GM23248 (cell line): ENCODE data around the gene WEE1. TPM values are rescaled to one million over a fixed set of nuclear protein-coding genes. Genes with fewer than 3 reads are reported as not detected.
A peak's percentile ranks its signal among the peaks of the same experiment; 100 is the strongest.

Experiments
- DNase-seq: peaks from one replicate; pipeline ENCODE4 v3.0.0-alpha.2; 2015
- H2AFZ ChIP-seq: fragments of 200-600 bp; sonication (generic); 2 replicates; pipeline ENCODE4 v1.6.1; 2016; ENCODE audit warnings: antibody characterized with exemption
- H3F3A ChIP-seq: fragments of 200-600 bp; sonication (generic); 2 replicates; pipeline ENCODE4 v1.6.1; 2016; ENCODE audit warnings: mild to moderate bottlenecking, antibody characterized with exemption, mixed run types; ENCODE audit not compliant: insufficient read depth
- H3K27ac ChIP-seq: fragments of 200-600 bp; sonication (generic); 2 replicates; pipeline ENCODE4 v1.5.1; 2016; ENCODE audit warnings: mild to moderate bottlenecking
- H3K27me3 ChIP-seq: fragments of 200-600 bp; sonication (generic); replicated peaks from 2 replicates; pipeline ENCODE4 v1.6.1; 2016; ENCODE audit warnings: mild to moderate bottlenecking; ENCODE audit not compliant: insufficient read depth
- H3K36me3 ChIP-seq: fragments of 200-600 bp; sonication (generic); 2 replicates; pipeline ENCODE4 v1.6.1; 2016; ENCODE audit warnings: low read depth, mild to moderate bottlenecking
- H3K4me1 ChIP-seq: fragments of 200-600 bp; sonication (generic); 2 replicates; pipeline ENCODE4 v1.6.1; 2016; ENCODE audit warnings: mild to moderate bottlenecking; ENCODE audit not compliant: insufficient read depth
- H3K4me2 ChIP-seq: fragments of 200-600 bp; sonication (generic); one replicate; pipeline ENCODE4 v1.6.1; 2016; ENCODE audit warnings: mild to moderate bottlenecking; ENCODE audit not compliant: unreplicated experiment
- H3K4me3 ChIP-seq: fragments of 200-600 bp; sonication (generic); 2 replicates; pipeline ENCODE4 v1.5.1; 2016; ENCODE audit warnings: mild to moderate bottlenecking
- H3K79me2 ChIP-seq: fragments of 200-600 bp; sonication (generic); 2 replicates; pipeline ENCODE4 v1.6.1; 2016; ENCODE audit warnings: mild to moderate bottlenecking; ENCODE audit not compliant: insufficient read depth
- H3K9ac ChIP-seq: fragments of 200-600 bp; sonication (generic); 2 replicates; pipeline ENCODE4 v1.6.1; 2016; ENCODE audit warnings: mild to moderate bottlenecking
- H3K9me2 ChIP-seq: fragments of 200-600 bp; sonication (generic); 2 replicates; pipeline ENCODE4 v1.6.1; 2016; ENCODE audit warnings: mixed run types, mild to moderate bottlenecking, moderate library complexity; ENCODE audit not compliant: insufficient read depth
- H3K9me3 ChIP-seq: fragments of 200-600 bp; sonication (generic); one replicate; pipeline ENCODE4 v1.6.1; 2017; ENCODE audit warnings: low read depth
- H4K20me1 ChIP-seq: fragments of 200-600 bp; sonication (generic); 2 replicates; pipeline ENCODE4 v1.6.0; 2016; ENCODE audit not compliant: insufficient read depth
- EZH2 ChIP-seq: fragments of 200-600 bp; sonication (generic); IDR thresholded peaks from 2 replicates; pipeline ENCODE4 v1.6.1; 2018; ENCODE audit warnings: antibody characterized with exemption, mild to moderate bottlenecking; ENCODE audit not compliant: insufficient read depth, poor library complexity, severe bottlenecking
- EZH2phosphoT487 ChIP-seq: fragments of 200-600 bp; sonication (generic); IDR thresholded peaks from 2 replicates; pipeline ENCODE4 v1.6.1; 2018; ENCODE audit warnings: antibody characterized with exemption, moderate library complexity, mild to moderate bottlenecking, low read depth; ENCODE audit not compliant: insufficient read depth
- WGBS, 2 experiments: methylation state at CpG; one replicate each; pipeline ENCODE4 v1.1.6; 2015 to 2017; ENCODE audit warnings: low lambda C conversion rate in 2 of 2, low coverage in 1 of 2; ENCODE audit errors: missing lambda C conversion rate in 2 of 2; 5-methylcytosine and 5-hydroxymethylcytosine counted together
- in situ Hi-C: fragments of 300-500 bp; cut with MboI; formaldehyde crosslinking; loops from 2 replicates; pipeline ENCODE4 v1.15.0; 2020
- polyA plus RNA-seq: library from polyadenylated mRNA; unstranded; fragments of >200 nt; fragmentation: Nextera tagmentation; extraction: Ambion mirVana; gene quantifications from 2 replicates; pipeline ENCODE4 v1.2.1, GENCODE V29; 2016
- total RNA-seq: library from RNA; depleted of rRNA; stranded (reverse); fragments of >200 nt; shearing (Covaris generic); gene quantifications from 2 replicates; pipeline ENCODE4 v1.2.3, GENCODE V29; 2014

Gene WEE1
- total and polyA plus RNA-seq, 2 experiments from 2014 or later = 13.1 to 35.2 TPM

GRCh38 chr11:9609002-9609759 lies 35.7 kb downstream of the WEE1 start:
- WGBS, 2 experiments = 85 to 89% methylated on average over 7 of the region's 7 CpGs
- TF ChIP-seq EZH2phosphoT487 (no peak), EZH2 (no peak)
- H2AFZ ChIP-seq = no peak overlapping the region
- H3K36me3 ChIP-seq = no peaks in the 10 kb centered on the region
- no peaks in the 10 kb centered on the region for H3K79me2 ChIP-seq
- H3K4me3 ChIP-seq = no peak overlapping the region
- no peaks in the 10 kb centered on the region for H3K9me3 ChIP-seq
- DNase-seq = no peak
- peaks cover 18% of the 10 kb centered on the region for H3K4me1 ChIP-seq
- H3K27me3 ChIP-seq = no peaks in the 10 kb centered on the region
- no peaks in the 10 kb centered on the region for H3K9me2 ChIP-seq
- H4K20me1 ChIP-seq = no peaks in the 10 kb centered on the region
- H3K4me2 ChIP-seq = no peak overlapping the region
- H3F3A ChIP-seq = peaks cover 10% of the 10 kb centered on the region; the same call in 1 of the 2 replicates
- H3K9ac ChIP-seq = no peak overlapping the region
- no peak overlapping the region for H3K27ac ChIP-seq
- in situ Hi-C loops = no loop called here

DNA sequence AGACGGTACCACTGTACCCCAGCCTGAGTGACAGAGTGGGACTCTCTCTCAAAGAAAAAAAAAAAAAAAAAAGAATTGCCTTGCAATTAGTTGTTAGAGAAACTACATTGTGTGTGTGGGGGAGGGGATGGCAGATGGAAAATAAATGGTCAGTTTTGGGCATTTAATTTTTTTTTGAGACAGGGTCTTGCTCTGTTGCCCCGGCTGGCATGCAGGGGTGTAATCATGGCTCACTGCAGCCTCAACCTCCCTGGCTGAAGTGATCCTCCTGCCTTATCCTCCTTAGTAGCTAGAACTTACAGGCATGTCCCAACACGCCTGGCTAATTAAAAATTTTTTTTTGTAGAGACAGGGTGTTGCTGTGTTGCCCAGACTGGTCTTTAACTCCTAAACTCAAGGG lies 36.4 kb downstream of the WEE1 start:
- peaks cover 17% of the 10 kb centered on the region for H3F3A ChIP-seq
- H3K9me2 ChIP-seq = no peaks in the 10 kb centered on the region
- no peaks in the 10 kb centered on the region for H3K9me3 ChIP-seq
- in situ Hi-C loops = loop anchor here (10.0 kb wide), 1 partner anchor 85 kb away; no protein-coding TSS in a partner anchor
- DNase-seq = no peak
- H3K27me3 ChIP-seq = no peaks in the 10 kb centered on the region
- H3K79me2 ChIP-seq = no peaks in the 10 kb centered on the region
- 87 to 89% methylated on average over 3 of the region's 3 CpGs for WGBS, 2 experiments
- no peak overlapping the region for H2AFZ ChIP-seq
- no peak overlapping the region for H3K9ac ChIP-seq
- no peak overlapping the region for H3K4me2 ChIP-seq
- H3K4me3 ChIP-seq = no peak overlapping the region
- H3K4me1 ChIP-seq = peaks cover 24% of the 10 kb centered on the region
- H4K20me1 ChIP-seq = no peaks in the 10 kb centered on the region
- no peak for TF ChIP-seq EZH2
- no peak for TF ChIP-seq EZH2phosphoT487
- no peaks in the 10 kb centered on the region for H3K36me3 ChIP-seq
- H3K27ac ChIP-seq = no peak overlapping the region

GRCh38 chr11:9613118-9613829 lies 39.8 kb downstream of the WEE1 start:
- DNase-seq = peak; percentile 95
- peak overlapping the region; percentile 97 for H3K27ac ChIP-seq
- no peak for TF ChIP-seq EZH2
- peak overlapping the region; percentile 76 for H2AFZ ChIP-seq
- peak overlapping the region; percentile 86 for H3K9ac ChIP-seq
- H3F3A ChIP-seq = peaks cover 41% of the 10 kb centered on the region
- 2% methylated on average over 35 of the region's 35 CpGs for WGBS, 2 experiments
- H3K36me3 ChIP-seq = no peaks in the 10 kb centered on the region
- H3K79me2 ChIP-seq = no peaks in the 10 kb centered on the region
- H4K20me1 ChIP-seq = no peaks in the 10 kb centered on the region
- H3K27me3 ChIP-seq = no peaks in the 10 kb centered on the region
- peak overlapping the region; percentile 59 for H3K4me3 ChIP-seq
- H3K9me3 ChIP-seq = no peaks in the 10 kb centered on the region
- peak overlapping the region; percentile 74 for H3K4me2 ChIP-seq
- H3K9me2 ChIP-seq = no peaks in the 10 kb centered on the region
- peaks cover 53% of the 10 kb centered on the region for H3K4me1 ChIP-seq
- in situ Hi-C loops = loop anchor here (10.0 kb wide), 1 partner anchor 82 kb away; no protein-coding TSS in a partner anchor

- Histone ChIP-seq H3K9me3 (no peaks in the 10 kb centered on the region), H2AFZ (peak overlapping the region; percentile 76), H4K20me1 (no peaks in the 10 kb centered on the region), H3K9ac (peak overlapping the region; percentile 86), H3K79me2 (no peaks in the 10 kb centered on the region), H3K27me3 (no peaks in the 10 kb centered on the region), H3F3A (peaks cover 44% of the 10 kb centered on the region), H3K4me3 (peak overlapping the region; percentile 59), H3K27ac (peak overlapping the region; percentile 97), H3K36me3 (no peaks in the 10 kb centered on the region), H3K4me1 (peaks cover 56% of the 10 kb centered on the region), H3K4me2 (peak overlapping the region; percentile 74), H3K9me2 (no peaks in the 10 kb centered on the region)
- 1 to 2% methylated on average over 48 to 50 of the region's 54 CpGs for WGBS, 2 experiments
- TF ChIP-seq EZH2 = no peak
- no peak for TF ChIP-seq EZH2phosphoT487
- DNase-seq = peak; percentile 91
- in situ Hi-C loops = loop anchor here (10.0 kb wide), 1 partner anchor 81 kb away; no protein-coding TSS in a partner anchor
Observed at GRCh38 chr11:9613830-9614762, 40.6 kb downstream of the WEE1 start.
